Measurements from ENCODE around the gene FNDC7.
A peak's percentile ranks its signal among the peaks of the same experiment; 100 is the strongest.
"Not testable (repeated sequence)": the region's sequence is repeated elsewhere in the genome, so short reads cannot be mapped to it uniquely, and the experiment has no call there.

The FNDC7 gene

GRCh38 chr1:108712606-108713150, at the start of gene FNDC7:
Gene FNDC7 (plus strand): TSS chr1:108712908. CDS start chr1:108712934, 26 bp downstream.
- DNase-seq, result no peak

- no peak for DNase-seq
Observed at GRCh38 chr1:108663074-108663473, 49.6 kb upstream of the FNDC7 start.

- DNase-seq, result no peak
Observed at GRCh38 chr1:108664481-108664880, 48.2 kb upstream of the FNDC7 start.

- DNase-seq, result no peak
Observed at GRCh38 chr1:108665067-108665466, 47.6 kb upstream of the FNDC7 start.

GRCh38 chr1:108665771-108666170, 46.9 kb upstream of the FNDC7 start:
- DNase-seq, result no peak

GRCh38 chr1:108667422-108667821, 45.3 kb upstream of the FNDC7 start:
- DNase-seq, result not testable (repeated sequence)

- DNase-seq, result no peak
Observed at GRCh38 chr1:108668777-108669176, 43.9 kb upstream of the FNDC7 start.

GRCh38 chr1:108669679-108670078, 43.0 kb upstream of the FNDC7 start:
- DNase-seq, result no peak

GRCh38 chr1:108670131-108670773, 42.5 kb upstream of the FNDC7 start:
- no peak for DNase-seq

- DNase-seq, result no peak
Observed at GRCh38 chr1:108671143-108671542, 41.6 kb upstream of the FNDC7 start.

- DNase-seq, result no peak
Observed at GRCh38 chr1:108678706-108679105, 34.0 kb upstream of the FNDC7 start.

- DNase-seq, result no peak
Observed at GRCh38 chr1:108679586-108680213, 33.0 kb upstream of the FNDC7 start.

GRCh38 chr1:108681701-108682100, 31.0 kb upstream of the FNDC7 start:
- not testable (repeated sequence) for DNase-seq

GRCh38 chr1:108685529-108685928, 27.2 kb upstream of the FNDC7 start:
- DNase-seq, result no peak

- DNase-seq, result no peak
Observed at GRCh38 chr1:108686614-108687313, 25.9 kb upstream of the FNDC7 start.

- peak in 1 of 2 donors; percentile 10 for DNase-seq
Observed at GRCh38 chr1:108691128-108691941, 21.4 kb upstream of the FNDC7 start.

- DNase-seq, result peak; percentile 90 to 92
Observed at GRCh38 chr1:108691942-108692723, 20.6 kb upstream of the FNDC7 start, which contains the start of gene PRPF38B. Gene PRPF38B (plus strand): TSS chr1:108692310. CDS start chr1:108692592, 282 bp downstream.

- DNase-seq, result peak; percentile 70 to 73
Observed at GRCh38 chr1:108692724-108693655, 19.7 kb upstream of the FNDC7 start.

GRCh38 chr1:108695535-108695934, 17.2 kb upstream of the FNDC7 start:
- DNase-seq, result no peak
